SK-N-SH treated with all-trans-retinoic acid at 6 μM for 48 hours (cell line): ENCODE measurements around the gene CHRD.

Source experiments
- TOX ChIP-seq: fragments of 250-450 bp; sonication (Bioruptor Pico); IDR thresholded peaks from 2 replicates; pipeline ENCODE4 v1.8.0; 2021; ENCODE audit warnings: mild to moderate bottlenecking, moderate library complexity, borderline replicate concordance
- ZC3H10 ChIP-seq: fragments of 250-450 bp; sonication (Bioruptor Pico); IDR thresholded peaks from 2 replicates; pipeline ENCODE4 v1.5.1; 2021; ENCODE audit warnings: mild to moderate bottlenecking, moderate library complexity

DNA sequence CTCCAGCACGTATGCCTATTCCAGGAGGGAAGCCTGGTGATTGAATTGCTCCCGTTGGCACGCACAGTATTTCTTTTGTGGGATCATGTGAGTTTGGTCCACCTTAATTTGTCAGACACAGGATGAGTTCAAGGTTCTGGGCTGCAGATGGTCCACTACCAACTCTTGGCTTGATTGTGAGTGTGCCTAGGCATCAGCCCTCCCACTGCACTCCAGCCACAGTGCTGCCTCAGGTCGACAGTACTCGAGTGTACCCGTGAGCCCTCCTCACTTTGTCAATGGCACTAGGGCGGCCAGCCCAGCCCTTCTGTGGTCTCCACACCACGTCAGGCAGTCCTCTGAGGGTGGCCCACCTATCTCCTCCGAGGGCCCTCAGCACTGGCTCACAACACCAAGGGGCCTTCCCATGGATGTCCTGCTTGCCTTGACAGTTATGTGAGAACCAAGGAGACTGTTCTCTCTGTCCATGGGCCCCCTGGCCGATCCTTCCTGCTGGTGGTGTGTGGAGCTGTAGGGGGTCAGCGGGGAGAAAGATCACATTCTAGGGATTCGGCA lies 30.2 kb downstream of the CHRD start:
- TF ChIP-seq ZC3H10 (no peak), TOX (CRISPR knock-in tag) (no peak)
